Measurements from ENCODE around the gene DEFB127.
"Not testable (repeated sequence)": the region's sequence is repeated elsewhere in the genome, so short reads cannot be mapped to it uniquely, and the experiment has no call there.

The DEFB127 gene

GRCh38 chr20:199996-200395 lies 42.7 kb downstream of the DEFB127 start:
- H3K9me3 ChIP-seq (ENCODE audit: control extremely low read depth in 1 of 5, control insufficient read depth in 4 of 5, insufficient read depth in 2 of 5, low read depth in 1 of 5, low read length in 4 of 5): no peaks in the 10 kb centered on the region
- H3K27ac ChIP-seq (ENCODE audit: insufficient read depth in 1 of 2, low read depth in 1 of 2, low read length in 2 of 2, poor library complexity in 1 of 2, severe bottlenecking in 2 of 2): no peak overlapping the region
- H3K27me3 ChIP-seq (replicated peaks in 2 of 5; ENCODE audit: control insufficient read depth in 4 of 5, insufficient read depth in 5 of 5, low read length in 4 of 5): peaks cover 0 to 7% (median 0%) of the 10 kb centered on the region in 5 experiments
- peak in 1 of 3 donors; percentile 11 for DNase-seq
- no peaks in the 10 kb centered on the region for H3K4me1 ChIP-seq (ENCODE audit: control extremely low read depth in 1 of 4, control insufficient read depth in 4 of 4, insufficient read depth in 4 of 4, low read length in 3 of 4)
- H3K4me3 ChIP-seq (ENCODE audit: control insufficient read depth in 1 of 7, extremely low read depth in 1 of 7, insufficient read depth in 4 of 7, low read depth in 2 of 7, low read length in 6 of 7): no peak overlapping the region
- POLR2A ChIA-PET: no interaction called here
- WGBS (ENCODE audit: insufficient coverage): 71% methylated on average over 4 of the region's 4 CpGs
- no peaks in the 10 kb centered on the region for H3K36me3 ChIP-seq (ENCODE audit: control insufficient read depth in 4 of 4, insufficient read depth in 4 of 4, low read length in 3 of 4)
- CTCF ChIA-PET: no interaction called here

- DNase-seq; H3K4me1 ChIP-seq (ENCODE audit: control extremely low read depth in 1 of 4, control insufficient read depth in 4 of 4, insufficient read depth in 4 of 4, low read length in 3 of 4); H3K27ac ChIP-seq (ENCODE audit: insufficient read depth in 1 of 2, low read depth in 1 of 2, low read length in 2 of 2, poor library complexity in 1 of 2, severe bottlenecking in 2 of 2); POLR2A ChIA-PET; H3K36me3 ChIP-seq (ENCODE audit: control insufficient read depth in 4 of 4, insufficient read depth in 4 of 4, low read length in 3 of 4); H3K27me3 ChIP-seq (replicated peaks in 2 of 5; ENCODE audit: control insufficient read depth in 4 of 5, insufficient read depth in 5 of 5, low read length in 4 of 5); H3K4me3 ChIP-seq (ENCODE audit: control insufficient read depth in 1 of 7, extremely low read depth in 1 of 7, insufficient read depth in 4 of 7, low read depth in 2 of 7, low read length in 6 of 7); H3K9me3 ChIP-seq (ENCODE audit: control extremely low read depth in 1 of 5, control insufficient read depth in 4 of 5, insufficient read depth in 2 of 5, low read depth in 1 of 5, low read length in 4 of 5): not testable (repeated sequence)
- CTCF ChIA-PET: interaction anchor here (1.1 kb wide), 1 partner anchor 10 kb away, joined by 3 read pairs; no protein-coding TSS in a partner anchor
- 100% methylated on average over 1 of the region's 4 CpGs for WGBS (ENCODE audit: insufficient coverage)
These were observed 46.4 kb downstream of the DEFB127 start for GRCh38 chr20:203630-204029.

Measured in common myeloid progenitor, CD34-positive (primary cell).